ENCODE results near the gene XPO4. TPM values are rescaled to one million over a fixed set of nuclear protein-coding genes. Genes with fewer than 3 reads are reported as not detected.

The XPO4 gene
- total and polyA plus RNA-seq, 10 of the 15 experiments (the other 5 are each of a cell fraction or from before 2014, with no cell fraction given), result 3.6 to 24.9 (median 18.4) TPM

- no peak for FAIRE-seq
- H3K27me3 ChIP-seq (replicated peaks in 1 of 2; ENCODE audit: control insufficient read depth in 2 of 2, insufficient read depth in 2 of 2, low read length in 1 of 2), result no peaks in the 10 kb centered on the region
- no peak overlapping the region for H3K27ac ChIP-seq (ENCODE audit: control insufficient read depth, insufficient read depth)
- in situ Hi-C loops (cut with MboI) (no loop called here), intact Hi-C loops (cut with micrococcal nuclease; ENCODE audit: unreplicated experiment) (no loop called here)
- 69% methylated on average over 3 of the region's 3 CpGs for WGBS (ENCODE audit: insufficient coverage, insufficient replicate concordance, low lambda C conversion rate, missing lambda C conversion rate)
- TF ChIP-seq ZNF274 (IDR thresholded peaks at IDR 0.05; ENCODE audit: insufficient read depth, insufficient read length) (no peak), ZBTB4 (CRISPR knock-in tag; IDR thresholded peaks at IDR 0.05) (no peak), CBX5 (IDR thresholded peaks at IDR 0.05; ENCODE audit: low read depth) (no peak), ZNF207 (IDR thresholded peaks at IDR 0.05; ENCODE audit: borderline replicate concordance) (no peak)
- ChIA-PET RAD21 (ENCODE audit: unreplicated experiment) (no interaction called here), POLR2A (interaction anchor here (0.6 kb wide), 1 partner anchor 352 kb away, joined by 4 read pairs; no protein-coding TSS in a partner anchor), CTCF (interaction anchor here (0.6 to 1.3 kb wide), 3 partner anchors 38 to 381 kb away, joined by 3 to 4 read pairs (median 3); no protein-coding TSS in a partner anchor), SMC1A (ENCODE audit: uncharacterized antibody, unreplicated experiment) (interaction anchor here (0.7 to 1.3 kb wide), 3 partner anchors 10 to 40 kb away, joined by 3 to 7 read pairs (median 3); no protein-coding TSS in a partner anchor)
- peaks cover 3% of the 10 kb centered on the region; the same call in 2 of the 3 replicates for H3K9me3 ChIP-seq (replicated peaks; ENCODE audit: control insufficient read depth, insufficient read depth, low read length)
- no peak overlapping the region for H2AFZ ChIP-seq (ENCODE audit: control insufficient read depth, low read depth, low read length)
- H3K36me3 ChIP-seq (ENCODE audit: control insufficient read depth in 2 of 2, insufficient read depth in 2 of 2, low read length in 1 of 2), result no peaks in the 10 kb centered on the region
- ATAC-seq, result no peak
- no peak overlapping the region for H3K4me2 ChIP-seq (ENCODE audit: control insufficient read depth, insufficient read depth)
- DNase-seq (ENCODE audit: low read depth, low spot score), result no peak
- no TSS peak for BruUV-seq (replicated peaks)
- no peaks in the 10 kb centered on the region for H3K4me1 ChIP-seq (ENCODE audit: control insufficient read depth, insufficient read depth, low read length)
- no peaks in the 10 kb centered on the region for H4K20me1 ChIP-seq (ENCODE audit: control insufficient read depth, insufficient read depth)
- H3K9ac ChIP-seq (ENCODE audit: control insufficient read depth, insufficient read depth, low read length), result no peak overlapping the region
- peaks cover 73% of the 10 kb centered on the region for H3K79me2 ChIP-seq (ENCODE audit: control insufficient read depth, insufficient read depth, low read length)
- no peak overlapping the region for H3K4me3 ChIP-seq
Observed at GRCh38 chr13:20873348-20873747, 29.2 kb downstream of the XPO4 start.

Data from GM12878 (cell line).